ENCODE measurements around the gene LEKR1.
"Not testable (repeated sequence)": the region's sequence is repeated elsewhere in the genome, so short reads cannot be mapped to it uniquely, and the experiment has no call there.

- TF ChIP-seq CTCF (IDR thresholded peaks at IDR 0.05); ZFX (IDR thresholded peaks at IDR 0.05; ENCODE audit: borderline replicate concordance): not testable (repeated sequence)
Observed at GRCh38 chr3:156879491-156879890, 53.3 kb downstream of the LEKR1 start.

Measured in 22Rv1 (cell line).